WI38 (cell line): ENCODE data around the gene CROCC2.

Experiments used
- H3K4me3 ChIP-seq: 2 replicates; pipeline ENCODE4 v1.5.1; 2011; ENCODE audit warnings: low read depth, mild to moderate bottlenecking, control low read depth, low read length
- TF ChIP-seq, protein P1 (sequence below): IDR thresholded peaks from 2 replicates; pipeline ENCODE4 v1.5.1; 2012; ENCODE audit warnings: low read depth, mild to moderate bottlenecking, control low read depth, low read length

Gene CROCC2

DNA sequence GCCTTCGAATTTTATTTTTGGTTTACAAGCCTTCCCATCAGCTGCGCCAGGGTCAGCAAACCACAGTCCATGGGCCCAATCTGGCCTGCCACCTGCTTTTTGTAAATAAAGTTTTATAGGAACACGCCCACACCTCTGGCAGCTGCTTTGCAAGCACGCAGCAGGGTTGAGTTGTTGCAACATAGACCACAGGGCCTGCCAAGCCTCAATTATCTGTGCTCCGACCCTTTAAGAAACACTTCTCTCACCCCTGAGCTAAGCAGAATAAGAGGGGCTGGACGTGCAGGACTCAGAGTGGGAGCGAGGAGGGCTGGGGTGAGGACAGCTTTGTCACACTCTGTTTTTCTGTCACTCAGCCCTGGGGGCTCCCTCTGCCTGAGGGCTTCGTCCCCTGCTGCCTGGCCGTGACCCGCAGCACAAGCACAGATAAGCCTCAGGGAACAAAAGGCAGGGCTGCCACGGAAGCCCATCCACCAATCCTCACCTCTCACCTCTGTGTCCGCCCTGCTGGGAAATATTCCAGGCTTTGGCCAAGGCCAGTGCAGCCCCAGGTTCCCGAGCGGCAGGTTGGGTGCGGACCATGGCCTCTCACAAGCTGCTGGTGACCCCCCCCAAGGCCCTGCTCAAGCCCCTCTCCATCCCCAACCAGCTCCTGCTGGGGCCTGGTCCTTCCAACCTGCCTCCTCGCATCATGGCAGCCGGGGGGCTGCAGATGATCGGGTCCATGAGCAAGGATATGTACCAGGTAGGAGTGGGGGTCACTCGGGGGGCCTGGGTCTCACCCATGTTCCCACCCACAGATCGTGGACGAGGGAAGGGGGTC lies 37.6 kb upstream of the CROCC2 start, which contains the start of gene AGXT:
Gene AGXT, plus strand, starts transcription at position 539 of the 823 bp plus-strand sequence. Its CDS starts 42 bp downstream, at position 581.
- TF ChIP-seq, protein P1, sequence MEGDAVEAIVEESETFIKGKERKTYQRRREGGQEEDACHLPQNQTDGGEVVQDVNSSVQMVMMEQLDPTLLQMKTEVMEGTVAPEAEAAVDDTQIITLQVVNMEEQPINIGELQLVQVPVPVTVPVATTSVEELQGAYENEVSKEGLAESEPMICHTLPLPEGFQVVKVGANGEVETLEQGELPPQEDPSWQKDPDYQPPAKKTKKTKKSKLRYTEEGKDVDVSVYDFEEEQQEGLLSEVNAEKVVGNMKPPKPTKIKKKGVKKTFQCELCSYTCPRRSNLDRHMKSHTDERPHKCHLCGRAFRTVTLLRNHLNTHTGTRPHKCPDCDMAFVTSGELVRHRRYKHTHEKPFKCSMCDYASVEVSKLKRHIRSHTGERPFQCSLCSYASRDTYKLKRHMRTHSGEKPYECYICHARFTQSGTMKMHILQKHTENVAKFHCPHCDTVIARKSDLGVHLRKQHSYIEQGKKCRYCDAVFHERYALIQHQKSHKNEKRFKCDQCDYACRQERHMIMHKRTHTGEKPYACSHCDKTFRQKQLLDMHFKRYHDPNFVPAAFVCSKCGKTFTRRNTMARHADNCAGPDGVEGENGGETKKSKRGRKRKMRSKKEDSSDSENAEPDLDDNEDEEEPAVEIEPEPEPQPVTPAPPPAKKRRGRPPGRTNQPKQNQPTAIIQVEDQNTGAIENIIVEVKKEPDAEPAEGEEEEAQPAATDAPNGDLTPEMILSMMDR: no peak
- no peak within 1 kb of the TSS for H3K4me3 ChIP-seq

- TF ChIP-seq, protein P1: no peak
- H3K4me3 ChIP-seq: no peak overlapping the region
These were observed 36.8 kb upstream of the CROCC2 start for GRCh38 chr2:240869109-240869955.

DNA sequence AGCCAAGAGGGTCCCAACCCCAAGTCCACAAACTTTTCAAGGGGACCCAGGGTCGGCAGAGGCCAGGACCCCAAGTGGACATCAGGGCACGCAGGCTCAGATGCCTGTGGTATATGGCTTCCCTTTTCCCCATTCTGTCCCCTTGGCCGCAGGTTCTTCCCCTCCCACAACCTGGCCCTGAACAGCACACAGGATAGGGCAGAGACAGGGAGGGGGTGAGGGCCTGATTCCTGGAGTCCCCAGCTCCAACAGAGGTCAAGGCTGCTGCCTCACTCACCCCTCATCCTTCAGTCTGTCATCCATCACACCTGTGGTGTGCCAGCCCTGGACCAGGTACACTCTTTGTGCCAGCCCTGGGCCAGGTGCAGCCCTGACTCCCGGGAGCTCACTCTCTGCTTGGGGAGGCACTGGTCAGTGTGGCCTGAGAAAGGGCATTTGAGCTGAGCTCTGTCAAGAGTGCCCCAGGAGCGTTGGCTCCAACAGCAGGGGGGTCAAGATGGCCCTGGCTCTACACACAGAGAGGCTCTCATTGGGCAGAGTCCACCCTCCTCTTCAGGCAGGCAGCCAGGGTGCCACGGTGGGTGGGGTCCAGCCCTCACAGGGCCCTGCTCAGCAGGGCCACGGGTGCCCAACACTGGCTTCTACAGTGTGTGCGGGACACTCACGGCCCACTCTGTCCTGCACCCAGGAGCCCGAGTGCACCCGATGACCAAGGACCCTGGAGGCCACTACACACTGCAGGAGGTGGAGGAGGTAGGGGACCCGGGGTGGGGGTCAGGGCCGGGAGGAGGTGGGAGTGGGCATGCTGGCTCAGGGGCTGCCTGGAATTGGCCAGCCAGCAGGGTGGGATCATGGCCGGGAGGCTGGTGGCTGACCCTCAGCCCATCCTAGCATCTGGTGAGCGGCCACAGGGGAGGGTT lies 35.9 kb upstream of the CROCC2 start:
- TF ChIP-seq, protein P1: no peak
- H3K4me3 ChIP-seq: no peak overlapping the region

DNA sequence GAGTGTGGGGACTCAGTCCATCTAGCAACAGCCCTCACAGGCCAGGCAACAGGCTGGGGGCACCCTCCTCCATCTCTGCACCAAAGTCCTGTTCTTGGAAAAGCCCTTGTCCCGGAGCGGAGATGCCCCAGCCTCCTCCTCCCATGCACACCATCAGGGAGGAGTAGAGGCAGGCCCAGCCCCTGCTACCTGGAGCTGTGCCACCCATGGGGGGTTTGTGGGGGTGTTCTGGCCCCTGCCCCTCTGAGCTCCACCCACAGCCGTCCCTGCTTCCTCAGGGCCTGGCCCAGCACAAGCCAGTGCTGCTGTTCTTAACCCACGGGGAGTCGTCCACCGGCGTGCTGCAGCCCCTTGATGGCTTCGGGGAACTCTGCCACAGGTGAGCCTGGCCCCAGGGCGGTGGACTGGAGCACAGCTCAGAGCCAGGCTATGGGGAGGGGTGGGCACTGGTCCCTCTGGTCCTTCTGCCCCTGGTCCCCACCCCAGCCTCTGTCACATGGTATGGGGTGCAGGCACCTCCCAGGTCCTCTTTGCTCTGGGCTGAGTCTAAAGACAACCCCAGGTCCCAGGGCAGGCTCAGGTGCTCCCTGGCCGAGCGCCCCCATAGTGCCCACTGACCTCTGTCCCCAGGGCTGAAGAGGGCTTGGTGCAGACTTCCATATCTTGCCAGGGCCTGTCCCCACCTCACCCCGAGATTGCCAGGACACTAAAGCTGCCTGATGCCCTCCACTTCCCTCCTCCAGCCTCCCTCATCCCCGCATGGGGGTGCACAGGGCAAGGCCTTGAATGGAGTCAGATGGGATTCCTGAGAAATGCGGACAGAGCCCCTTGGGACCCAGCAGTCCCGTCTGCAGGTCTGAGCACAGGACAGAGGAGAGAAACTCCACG lies 34.8 kb upstream of the CROCC2 start:
- TF ChIP-seq, protein P1: no peak
- H3K4me3 ChIP-seq: no peak overlapping the region

- H3K4me3 ChIP-seq: no peak overlapping the region
- TF ChIP-seq, protein P1: no peak
These were observed 33.6 kb upstream of the CROCC2 start for GRCh38 chr2:240872317-240873097.
